Activated naive CD4-positive, alpha-beta T cell treated with anti-CD3 and anti-CD28 coated beads for 36 hours (primary cell): ENCODE results near the gene ARSK. TPM values are rescaled to one million over a fixed set of nuclear protein-coding genes. Genes with fewer than 3 reads are reported as not detected.

Experiments
- CTCF ChIA-PET: fragments of 350-600 bp; sonication (Branson Sonifier 250); formaldehyde crosslinking; loops from one replicate; lab custom pipeline; 2021; ENCODE audit warnings: antibody characterized with exemption; lab: Charles Lee
- DNase-seq: peaks from one replicate; pipeline ENCODE4 v3.0.0-alpha.2; 2020
- H3K27ac Mint-ChIP-seq: one replicate; pipeline ENCODE4 v1.8.0; 2021; ENCODE audit warnings: mild to moderate bottlenecking, mixed read lengths
- H3K27me3 Mint-ChIP-seq: one replicate; pipeline ENCODE4 v1.8.0; 2021; ENCODE audit warnings: low read depth, mixed read lengths
- H3K36me3 Mint-ChIP-seq: one replicate; pipeline ENCODE4 v1.8.0; 2021; ENCODE audit warnings: low read depth, mixed read lengths
- H3K4me1 Mint-ChIP-seq: one replicate; pipeline ENCODE4 v1.8.0; 2021; ENCODE audit warnings: low read depth, mixed read lengths
- H3K4me3 Mint-ChIP-seq: one replicate; pipeline ENCODE4 v1.8.0; 2021; ENCODE audit warnings: mild to moderate bottlenecking, moderate library complexity, mixed read lengths
- H3K9me3 Mint-ChIP-seq: one replicate; pipeline ENCODE4 v1.8.0; 2021; ENCODE audit warnings: mixed read lengths
- intact Hi-C: fragments of 100-400 bp; cut with micrococcal nuclease; formaldehyde crosslinking; loops from one replicate; pipeline ENCODE4 v1.15.1; 2023
- total RNA-seq, 2 experiments: library from RNA; stranded (reverse); gene quantifications; one replicate each; pipeline ENCODE4 v1.2.3, GENCODE V29; 2021

ARSK gene
- total RNA-seq, 2 experiments from 2014 or later = 4.5 to 5.1 TPM

- Mint-ChIP-seq H3K9me3 (no peaks in the 10 kb centered on the region), H3K4me1 (no peaks in the 10 kb centered on the region), H3K27ac (no peak overlapping the region), H3K36me3 (peaks cover 32% of the 10 kb centered on the region), H3K4me3 (no peak overlapping the region), H3K27me3 (no peaks in the 10 kb centered on the region)
- CTCF ChIA-PET = interaction anchor here (0.7 kb wide), 1 partner anchor 197 kb away, joined by 3 read pairs; no protein-coding TSS in a partner anchor
- intact Hi-C loops = no loop called here
- DNase-seq = no peak
Observed at GRCh38 chr5:95572016-95572415, 17.1 kb downstream of the ARSK start.

GRCh38 chr5:95581576-95581975 is 26.7 kb downstream of the ARSK start:
- CTCF ChIA-PET = interaction anchor here (0.6 kb wide), 1 partner anchor 897 kb away, joined by 5 read pairs; no protein-coding TSS in a partner anchor
- intact Hi-C loops = no loop called here

DNA sequence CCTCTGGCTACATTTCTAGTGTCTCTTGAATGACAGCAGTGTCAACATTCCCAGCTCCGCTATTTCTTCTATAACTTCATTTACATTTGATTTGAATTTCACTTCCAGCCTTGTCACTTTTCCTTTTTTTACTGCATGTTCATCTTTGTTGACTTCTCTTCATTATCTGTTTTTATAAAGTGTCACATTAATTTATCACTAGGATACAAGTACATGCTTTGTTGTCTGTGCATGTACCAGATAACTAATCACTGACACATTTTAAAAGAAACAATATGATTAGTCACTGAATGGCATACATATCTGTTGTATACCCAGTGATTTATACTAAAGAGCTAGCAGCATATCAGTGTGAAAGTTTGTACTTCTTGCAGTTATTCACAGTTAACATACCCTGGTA is 29.1 kb downstream of the ARSK start:
- no peaks in the 10 kb centered on the region for H3K4me1 Mint-ChIP-seq
- CTCF ChIA-PET = no interaction called here
- no peaks in the 10 kb centered on the region for H3K9me3 Mint-ChIP-seq
- intact Hi-C loops = no loop called here
- no peak overlapping the region for H3K27ac Mint-ChIP-seq
- H3K36me3 Mint-ChIP-seq = peaks cover 2% of the 10 kb centered on the region
- no peak for DNase-seq
- H3K4me3 Mint-ChIP-seq = no peak overlapping the region
- H3K27me3 Mint-ChIP-seq = no peaks in the 10 kb centered on the region

More at GRCh38 chr5:95581576-95581975, 26.7 kb downstream of the ARSK start:
- no peak for DNase-seq
- Mint-ChIP-seq H3K4me1 (no peaks in the 10 kb centered on the region), H3K27ac (no peak overlapping the region), H3K9me3 (no peaks in the 10 kb centered on the region), H3K36me3 (peaks cover 2% of the 10 kb centered on the region), H3K27me3 (no peaks in the 10 kb centered on the region), H3K4me3 (no peak overlapping the region)

- H3K9me3 Mint-ChIP-seq = no peaks in the 10 kb centered on the region
- intact Hi-C loops = loop anchor here (1.0 to 2.0 kb wide), 10 partner anchors 24 to 798 kb away; partner anchors contain the start of genes ARSK and GPR150
- H3K36me3 Mint-ChIP-seq = peaks cover 2% of the 10 kb centered on the region
- no peak for DNase-seq
- no peak overlapping the region for H3K27ac Mint-ChIP-seq
- H3K27me3 Mint-ChIP-seq = no peaks in the 10 kb centered on the region
- no peak overlapping the region for H3K4me3 Mint-ChIP-seq
- CTCF ChIA-PET = no interaction called here
- peaks cover 25% of the 10 kb centered on the region for H3K4me1 Mint-ChIP-seq
Observed at GRCh38 chr5:95590880-95591279, 36.0 kb downstream of the ARSK start.

- intact Hi-C loops = loop anchor here (1.0 to 2.0 kb wide), 10 partner anchors 24 to 799 kb away; partner anchors contain the start of genes ARSK and GPR150
- H3K27me3 Mint-ChIP-seq = no peaks in the 10 kb centered on the region
- H3K4me1 Mint-ChIP-seq = peaks cover 25% of the 10 kb centered on the region
- peaks cover 2% of the 10 kb centered on the region for H3K36me3 Mint-ChIP-seq
- H3K9me3 Mint-ChIP-seq = no peaks in the 10 kb centered on the region
- no peak overlapping the region for H3K27ac Mint-ChIP-seq
- DNase-seq = no peak
- CTCF ChIA-PET = no interaction called here
- no peak overlapping the region for H3K4me3 Mint-ChIP-seq
Observed at GRCh38 chr5:95591490-95591901, 36.6 kb downstream of the ARSK start.

DNA sequence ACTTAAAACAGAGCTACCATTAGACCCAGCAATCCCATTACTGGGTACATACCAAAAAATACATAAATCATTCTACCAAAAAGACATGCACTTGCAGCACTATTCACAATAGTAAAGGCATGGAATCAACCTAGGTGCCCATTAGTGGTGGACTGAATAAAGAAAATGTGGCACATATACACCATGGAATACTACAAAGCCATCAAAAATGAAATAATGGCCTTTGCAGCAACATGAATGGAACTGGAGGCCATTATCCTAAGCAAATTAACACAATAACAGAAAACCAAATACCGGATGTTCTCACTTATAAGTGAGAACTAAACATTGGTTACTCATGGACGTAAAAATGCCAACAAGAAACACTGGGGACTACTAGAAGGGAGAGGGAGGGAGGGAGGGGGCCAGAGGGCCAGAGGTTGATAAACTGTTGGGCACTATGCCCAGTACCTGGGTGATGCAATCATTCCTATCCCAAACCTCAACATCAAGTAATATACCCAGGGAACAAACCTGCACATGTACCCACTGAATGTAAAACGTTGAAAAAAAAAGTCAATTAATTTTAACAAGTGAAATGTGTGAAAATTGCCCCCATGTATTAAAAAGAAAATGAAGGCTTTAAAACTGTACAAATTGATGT is 40.5 kb downstream of the ARSK start:
- H3K4me1 Mint-ChIP-seq = peaks cover 20% of the 10 kb centered on the region
- no peak overlapping the region for H3K4me3 Mint-ChIP-seq
- CTCF ChIA-PET = no interaction called here
- H3K36me3 Mint-ChIP-seq = peaks cover 2% of the 10 kb centered on the region
- intact Hi-C loops = no loop called here
- no peaks in the 10 kb centered on the region for H3K9me3 Mint-ChIP-seq
- DNase-seq = no peak
- no peak overlapping the region for H3K27ac Mint-ChIP-seq
- H3K27me3 Mint-ChIP-seq = no peaks in the 10 kb centered on the region

DNA sequence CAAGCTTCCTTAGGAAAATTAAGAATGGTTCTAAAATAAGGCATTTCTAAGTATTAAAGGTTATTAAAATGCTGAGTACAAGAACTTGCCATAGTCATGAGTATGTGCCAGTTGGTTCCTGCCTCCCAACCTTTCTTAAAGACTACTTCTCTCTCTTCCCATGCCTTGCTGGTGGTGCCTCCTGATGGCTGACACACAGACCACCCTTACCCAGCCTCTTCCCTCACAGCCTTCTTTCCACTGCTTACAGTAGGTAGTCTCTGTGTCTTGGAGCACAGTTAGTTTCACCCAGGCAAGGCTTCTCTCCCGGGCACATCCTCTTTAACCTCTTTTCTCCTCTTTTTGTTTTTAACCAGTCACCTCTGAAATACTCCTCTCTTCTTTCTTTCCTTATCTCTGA is 44.4 kb downstream of the ARSK start:
- Mint-ChIP-seq H3K36me3 (peaks cover 8% of the 10 kb centered on the region), H3K4me3 (no peak overlapping the region), H3K27ac (no peak overlapping the region), H3K9me3 (no peaks in the 10 kb centered on the region), H3K27me3 (no peaks in the 10 kb centered on the region), H3K4me1 (no peaks in the 10 kb centered on the region)
- CTCF ChIA-PET = no interaction called here
- DNase-seq = no peak
- intact Hi-C loops = no loop called here

DNA sequence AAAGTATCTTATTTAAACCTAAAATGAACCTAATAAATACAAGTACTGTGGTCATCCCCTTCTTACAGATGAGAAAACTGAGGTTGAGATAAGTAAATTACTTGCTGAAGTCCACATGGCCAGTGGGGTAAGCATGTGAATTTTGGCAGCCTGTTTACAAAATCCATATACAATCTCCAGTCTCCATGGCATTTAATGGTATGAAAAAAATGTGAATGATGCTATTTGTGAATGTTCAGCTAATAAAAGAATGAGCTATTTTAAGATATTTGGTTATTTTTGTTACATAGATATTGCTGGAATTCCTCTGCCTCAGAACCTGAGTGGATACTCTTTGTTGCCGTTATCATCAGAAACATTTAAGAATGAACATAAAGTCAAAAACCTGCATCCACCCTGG is 45.7 kb downstream of the ARSK start:
- Mint-ChIP-seq H3K4me3 (no peak overlapping the region), H3K27ac (no peak overlapping the region), H3K9me3 (no peaks in the 10 kb centered on the region), H3K36me3 (peaks cover 5% of the 10 kb centered on the region), H3K4me1 (no peaks in the 10 kb centered on the region), H3K27me3 (no peaks in the 10 kb centered on the region)
- no peak for DNase-seq
- CTCF ChIA-PET = no interaction called here
- intact Hi-C loops = no loop called here

GRCh38 chr5:95605786-95606185 is 50.9 kb downstream of the ARSK start:
- Mint-ChIP-seq H3K36me3 (peaks cover 8% of the 10 kb centered on the region), H3K27ac (no peak overlapping the region), H3K9me3 (no peaks in the 10 kb centered on the region), H3K27me3 (no peaks in the 10 kb centered on the region), H3K4me3 (no peak overlapping the region), H3K4me1 (no peaks in the 10 kb centered on the region)
- intact Hi-C loops = no loop called here
- DNase-seq = no peak
- CTCF ChIA-PET = no interaction called here

DNA sequence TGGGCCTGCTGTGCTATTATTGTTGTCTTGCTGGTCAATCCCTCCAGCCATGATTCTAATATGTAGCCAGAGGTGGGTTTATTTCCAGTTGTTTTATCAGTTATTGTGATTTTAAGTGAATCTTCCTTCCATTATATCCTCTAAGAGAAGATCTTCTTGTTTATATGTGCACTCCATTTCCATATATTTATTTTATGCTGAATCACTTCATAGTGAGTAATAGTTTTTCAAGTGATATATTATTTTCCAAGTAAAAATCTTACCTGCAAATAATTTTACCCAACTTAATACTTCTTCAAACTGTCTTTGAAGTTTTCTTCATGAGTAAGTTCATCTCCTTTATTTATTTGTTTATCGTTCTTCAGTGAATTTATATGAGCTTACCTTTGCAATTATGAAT is 51.5 kb downstream of the ARSK start:
- H3K4me1 Mint-ChIP-seq = no peaks in the 10 kb centered on the region
- no peak for DNase-seq
- no peaks in the 10 kb centered on the region for H3K9me3 Mint-ChIP-seq
- CTCF ChIA-PET = no interaction called here
- no peak overlapping the region for H3K27ac Mint-ChIP-seq
- intact Hi-C loops = no loop called here
- H3K4me3 Mint-ChIP-seq = no peak overlapping the region
- H3K27me3 Mint-ChIP-seq = no peaks in the 10 kb centered on the region
- H3K36me3 Mint-ChIP-seq = peaks cover 6% of the 10 kb centered on the region

- Mint-ChIP-seq H3K36me3 (peaks cover 16% of the 10 kb centered on the region), H3K4me3 (no peak overlapping the region), H3K4me1 (no peaks in the 10 kb centered on the region), H3K27ac (no peak overlapping the region), H3K27me3 (no peaks in the 10 kb centered on the region), H3K9me3 (peaks cover 11% of the 10 kb centered on the region)
- intact Hi-C loops = no loop called here
- DNase-seq = no peak
- CTCF ChIA-PET = no interaction called here
Observed at GRCh38 chr5:95609711-95610110, 54.8 kb downstream of the ARSK start.

- H3K4me1 Mint-ChIP-seq = peaks cover 8% of the 10 kb centered on the region
- CTCF ChIA-PET = no interaction called here
Observed at GRCh38 chr5:95610546-95610945, 55.6 kb downstream of the ARSK start.

DNA sequence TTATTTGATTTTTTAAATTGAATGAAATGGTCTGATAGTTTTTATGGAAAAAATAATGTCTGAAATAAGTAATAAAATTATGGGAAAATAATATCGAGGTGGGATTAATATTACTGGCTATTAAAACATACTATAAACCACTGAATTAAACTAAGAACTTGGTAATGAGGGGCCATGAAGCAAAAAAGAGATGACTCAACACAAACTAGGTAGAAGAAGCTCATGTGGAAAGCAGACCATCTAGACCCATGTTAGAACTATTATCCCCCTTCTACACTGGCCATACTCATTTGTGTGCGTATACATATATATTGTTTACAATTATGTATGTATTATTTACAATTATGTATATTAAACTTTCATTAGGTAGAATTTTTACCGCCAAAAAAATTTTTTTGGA is 56.5 kb downstream of the ARSK start:
- Mint-ChIP-seq H3K27me3 (no peaks in the 10 kb centered on the region), H3K4me3 (no peak overlapping the region), H3K27ac (no peak overlapping the region), H3K4me1 (peaks cover 10% of the 10 kb centered on the region), H3K9me3 (peaks cover 11% of the 10 kb centered on the region), H3K36me3 (peaks cover 17% of the 10 kb centered on the region)
- DNase-seq = no peak
- CTCF ChIA-PET = no interaction called here
- intact Hi-C loops = no loop called here

More at GRCh38 chr5:95610546-95610945, 55.6 kb downstream of the ARSK start:
- DNase-seq = no peak
- Mint-ChIP-seq H3K9me3 (peaks cover 11% of the 10 kb centered on the region), H3K4me3 (no peak overlapping the region), H3K27me3 (no peaks in the 10 kb centered on the region), H3K36me3 (peaks cover 17% of the 10 kb centered on the region), H3K27ac (no peak overlapping the region)
- intact Hi-C loops = no loop called here
